ENCODE results near the gene MYH7.
"Not testable (repeated sequence)": the region's sequence is repeated elsewhere in the genome, so short reads cannot be mapped to it uniquely, and the experiment has no call there.

Gene MYH7

DNA sequence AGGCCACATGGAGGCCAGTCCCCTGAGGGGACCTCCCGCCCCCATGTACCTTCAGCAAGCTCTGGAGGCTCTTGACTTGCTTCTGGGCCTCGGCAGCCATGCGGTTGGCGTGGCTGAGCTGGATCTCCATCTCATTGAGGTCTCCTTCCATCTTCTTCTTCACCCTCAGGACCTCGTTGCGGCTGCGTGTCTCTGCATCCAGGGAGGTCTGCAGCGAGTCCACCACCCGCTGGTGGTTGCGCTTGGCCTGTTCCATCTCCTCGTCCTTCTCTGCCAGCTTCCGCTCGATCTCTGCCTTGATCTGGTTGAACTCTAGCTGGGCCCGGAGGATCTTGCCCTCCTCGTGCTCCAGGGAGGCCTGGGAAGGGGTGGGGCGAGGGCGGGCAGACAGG is 49.2 kb downstream of the MYH7 start:
- DNase-seq (ENCODE audit: low read depth in 2 of 2), result not testable (repeated sequence)

DNA sequence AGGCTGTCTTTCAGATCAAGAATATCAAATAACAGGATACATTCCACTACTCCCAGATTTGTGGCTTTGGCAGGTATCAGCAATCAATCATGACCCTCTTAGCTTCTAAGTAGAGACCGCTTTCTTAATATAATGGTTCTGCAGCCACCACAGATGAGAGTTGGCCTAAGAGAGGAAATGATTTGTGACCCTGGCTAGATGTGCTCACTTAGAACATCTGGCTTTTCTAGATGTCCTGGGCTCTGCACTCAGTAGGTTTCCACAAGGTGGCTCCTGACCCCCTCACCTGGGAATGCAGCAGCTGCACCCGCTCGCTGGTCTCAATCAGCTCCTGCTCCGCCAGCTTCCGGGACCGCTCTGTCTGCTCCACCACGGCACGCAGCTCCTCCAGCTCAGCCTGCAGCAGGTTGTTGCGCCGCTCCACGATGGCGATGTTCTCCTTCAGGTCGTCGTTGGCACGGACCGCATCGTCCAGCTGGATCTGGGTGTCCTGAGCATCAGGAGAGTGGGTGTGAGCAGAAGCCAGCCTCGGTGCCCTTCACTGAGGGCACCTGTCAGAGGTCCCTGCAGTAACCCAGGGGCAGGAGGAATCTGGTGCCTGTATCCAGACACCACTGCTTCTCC is 49.7 kb downstream of the MYH7 start:
- no peak for DNase-seq (ENCODE audit: low read depth in 2 of 2)

DNA sequence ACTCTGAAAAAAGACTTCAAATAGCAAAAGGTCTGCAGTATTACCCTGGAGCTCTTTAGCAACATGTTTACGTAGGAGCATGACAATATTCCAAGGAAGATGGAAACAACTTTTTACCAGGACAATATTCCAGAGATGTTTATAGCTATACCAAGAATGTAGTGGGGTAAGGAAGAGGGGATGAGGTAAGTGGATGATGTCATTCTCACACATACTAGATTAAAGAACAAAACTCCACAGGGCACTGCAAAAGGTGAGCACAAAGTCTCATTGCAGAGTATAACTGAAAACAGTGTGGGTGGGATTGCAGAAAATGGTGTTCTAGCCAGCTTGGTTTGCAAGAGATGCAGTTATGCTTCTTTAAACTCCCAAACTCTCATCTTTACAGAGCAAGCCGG is 50.2 kb downstream of the MYH7 start:
- DNase-seq (ENCODE audit: low read depth in 2 of 2), result no peak

DNA sequence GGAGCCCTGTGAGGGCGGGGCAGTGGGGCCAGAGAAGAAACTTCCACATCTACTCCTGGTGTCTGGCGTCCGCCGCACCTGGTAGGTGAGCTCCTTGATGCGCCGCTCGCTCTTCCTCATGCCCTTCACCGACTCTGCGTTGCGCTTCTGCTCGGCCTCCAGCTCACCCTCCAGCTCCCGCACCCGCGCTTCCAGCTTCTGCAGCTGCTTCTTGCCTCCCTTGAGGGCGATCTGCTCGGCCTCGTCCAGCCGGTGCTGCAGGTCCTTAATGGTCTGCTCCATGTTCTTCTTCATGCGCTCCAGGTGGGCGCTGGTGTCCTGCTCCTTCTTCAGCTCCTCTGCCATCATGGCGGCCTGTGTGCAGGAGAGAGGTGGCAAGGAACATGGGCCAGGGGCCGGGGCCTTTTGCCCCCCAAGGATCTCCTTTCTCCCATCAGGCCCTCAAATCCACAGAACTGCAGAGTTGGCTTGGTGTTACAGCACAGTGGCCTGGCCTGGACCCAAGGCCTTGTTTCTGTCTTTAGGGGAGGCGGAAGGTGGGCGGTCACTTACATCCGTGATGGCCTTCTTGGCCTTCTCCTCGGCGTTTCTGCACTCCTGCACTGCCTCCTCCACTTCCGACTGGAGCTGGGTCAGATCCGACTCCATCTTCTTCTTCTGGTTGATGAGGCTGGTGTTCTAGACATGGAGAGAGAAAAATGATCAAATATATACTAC is 50.9 kb downstream of the MYH7 start:
- DNase-seq (ENCODE audit: low read depth in 2 of 2), result no peak

DNA sequence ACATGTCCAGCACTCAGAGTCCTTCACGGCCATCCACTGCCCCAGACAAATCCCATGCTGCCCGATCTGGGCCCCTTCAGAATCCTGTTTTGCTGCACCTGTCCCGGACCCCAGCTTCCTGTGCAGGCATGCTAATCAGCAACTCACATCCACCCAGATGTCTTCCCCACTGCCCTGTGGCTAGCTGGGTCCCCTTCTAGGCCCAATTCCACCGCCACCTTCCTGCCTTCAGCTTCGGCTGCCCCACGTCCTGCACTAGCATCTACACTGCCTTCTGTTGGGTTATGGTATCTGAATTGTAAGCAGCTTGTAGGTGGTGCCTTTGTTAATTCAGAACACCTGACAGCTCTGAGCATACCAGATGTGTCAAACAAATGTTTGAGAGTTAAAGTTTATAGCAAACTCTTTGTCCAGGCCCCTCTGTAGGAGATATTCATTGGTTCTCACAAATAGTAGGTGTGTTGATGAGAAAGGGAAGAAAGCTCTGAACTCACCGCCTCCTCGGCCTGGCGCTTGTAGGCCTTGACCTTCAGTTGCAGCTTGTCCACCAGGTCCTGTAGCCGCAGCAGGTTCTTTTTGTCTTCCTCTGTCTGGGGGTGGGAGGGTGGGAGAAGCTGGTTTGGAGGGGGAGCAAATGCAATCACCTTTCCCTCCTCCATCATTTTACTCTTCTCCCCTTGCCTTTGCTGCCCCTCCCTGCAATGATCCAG is 52.6 kb downstream of the MYH7 start:
- no peak for DNase-seq (ENCODE audit: low read depth in 2 of 2)

DNA sequence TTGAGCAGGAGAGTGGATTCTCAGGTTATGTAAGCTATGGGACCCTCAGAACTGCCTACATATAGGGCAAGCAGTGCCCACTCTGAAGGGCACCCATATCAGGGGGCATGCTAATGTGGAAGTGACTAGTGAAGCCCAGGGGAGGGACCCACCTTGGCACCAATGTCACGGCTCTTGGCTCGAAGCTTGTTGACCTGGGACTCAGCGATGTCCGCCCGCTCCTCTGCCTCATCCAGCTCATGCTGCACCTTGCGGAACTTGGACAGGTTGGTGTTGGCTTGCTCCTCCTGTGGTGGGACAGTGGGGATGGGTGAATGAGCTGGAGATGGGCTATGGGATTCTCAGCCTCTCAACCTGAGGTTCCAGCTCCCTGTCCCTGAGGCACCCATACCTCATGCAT is 53.2 kb downstream of the MYH7 start:
- no peak for DNase-seq (ENCODE audit: low read depth in 2 of 2)

GRCh38 chr14:23381871-23382270 is 53.6 kb downstream of the MYH7 start:
- DNase-seq (ENCODE audit: low read depth in 2 of 2), result no peak

GRCh38 chr14:23380976-23381375 is 54.5 kb downstream of the MYH7 start:
- no peak for DNase-seq (ENCODE audit: low read depth in 2 of 2)

DNA sequence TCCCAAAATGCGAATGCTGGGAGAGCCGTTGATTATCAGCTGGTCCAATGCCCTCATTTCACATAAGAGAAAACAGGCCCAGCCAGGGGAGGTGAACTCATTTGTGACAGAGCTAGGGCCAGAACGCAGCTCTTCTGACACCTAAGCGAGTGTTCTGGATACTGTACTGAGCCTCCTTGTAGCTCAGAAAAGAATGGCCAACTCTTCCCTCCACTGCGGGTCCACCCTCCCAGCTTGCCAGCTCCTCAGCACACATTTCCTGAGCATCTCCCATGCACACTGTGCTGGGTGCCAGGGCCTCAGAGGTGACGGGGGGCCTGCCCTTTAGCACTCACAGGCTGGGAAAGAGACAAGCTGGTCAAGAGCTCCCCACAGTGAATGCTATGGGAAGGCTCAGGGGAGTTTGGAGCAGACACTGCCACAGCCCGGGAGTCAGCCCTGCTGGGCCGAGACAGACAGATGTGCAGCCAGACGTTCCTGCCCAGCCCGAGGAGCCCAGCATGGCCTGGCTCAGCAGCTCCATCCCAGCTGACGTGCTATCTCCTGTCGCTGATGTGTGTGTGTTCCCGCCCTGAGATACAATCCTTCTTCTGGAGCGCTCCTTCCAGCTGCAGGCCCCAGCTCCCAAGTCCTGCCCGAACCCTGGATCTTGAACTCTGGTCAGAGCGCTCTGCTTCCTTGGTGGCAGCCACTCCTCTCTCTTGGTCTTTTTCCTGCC is 55.1 kb downstream of the MYH7 start:
- no peak for DNase-seq (ENCODE audit: low read depth in 2 of 2)

GRCh38 chr14:23379366-23380196 is 55.9 kb downstream of the MYH7 start:
- DNase-seq (ENCODE audit: low read depth in 2 of 2), result peak; percentile 29 to 48

- no peak for DNase-seq (ENCODE audit: low read depth in 2 of 2)
Observed at GRCh38 chr14:23378612-23379220, 56.7 kb downstream of the MYH7 start.

DNA sequence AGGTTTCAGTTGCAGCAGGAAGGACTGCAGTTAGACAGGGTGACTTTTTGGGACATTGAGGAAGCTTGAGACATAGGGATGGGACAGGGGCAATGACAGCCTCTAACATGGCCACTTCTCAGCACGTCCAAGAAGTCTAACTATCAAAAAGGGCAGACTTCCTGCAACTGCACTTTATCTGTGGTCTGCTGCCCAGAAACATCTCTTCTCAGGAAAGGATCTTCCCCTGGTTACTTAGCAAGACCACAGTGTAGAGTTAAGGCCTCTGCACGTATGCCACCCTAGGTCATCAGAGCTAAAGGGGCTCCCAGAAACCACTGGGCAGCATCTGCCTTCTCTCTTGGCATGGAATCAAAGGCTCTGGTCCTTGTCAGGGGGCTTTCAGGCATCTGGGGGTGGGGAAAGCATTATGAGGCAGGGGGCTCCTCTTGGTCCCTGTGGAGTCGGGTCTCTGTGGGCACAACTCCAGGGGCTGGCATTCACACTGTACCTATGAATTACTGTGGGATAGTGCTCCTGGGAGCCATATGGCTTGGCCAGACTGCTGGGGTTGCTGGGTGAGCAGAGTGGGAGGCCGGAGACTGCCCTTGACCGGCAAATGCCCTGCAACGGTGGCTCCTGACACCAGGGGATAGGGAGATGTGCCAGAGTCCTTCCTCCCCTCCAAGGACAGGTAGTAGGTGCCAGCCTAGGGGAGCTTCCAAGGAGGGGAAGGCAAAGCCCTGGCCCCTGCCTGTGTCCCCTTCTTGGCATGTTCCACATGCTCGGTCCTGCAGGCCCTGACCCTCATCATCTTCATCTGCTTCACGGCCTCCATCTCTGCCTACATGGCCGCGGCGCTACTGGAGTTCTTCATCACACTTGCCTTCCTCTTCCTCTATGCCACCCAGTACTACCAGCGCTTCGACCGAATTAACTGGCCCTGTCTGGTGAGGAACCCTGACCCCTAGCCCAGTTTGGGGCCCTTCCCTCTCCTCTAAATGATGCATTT is 57.6 kb downstream of the MYH7 start:
- no peak for DNase-seq (ENCODE audit: low read depth in 2 of 2)

- no peak for DNase-seq (ENCODE audit: low read depth in 2 of 2)
Observed at GRCh38 chr14:23377198-23377550, 58.3 kb downstream of the MYH7 start.

DNA sequence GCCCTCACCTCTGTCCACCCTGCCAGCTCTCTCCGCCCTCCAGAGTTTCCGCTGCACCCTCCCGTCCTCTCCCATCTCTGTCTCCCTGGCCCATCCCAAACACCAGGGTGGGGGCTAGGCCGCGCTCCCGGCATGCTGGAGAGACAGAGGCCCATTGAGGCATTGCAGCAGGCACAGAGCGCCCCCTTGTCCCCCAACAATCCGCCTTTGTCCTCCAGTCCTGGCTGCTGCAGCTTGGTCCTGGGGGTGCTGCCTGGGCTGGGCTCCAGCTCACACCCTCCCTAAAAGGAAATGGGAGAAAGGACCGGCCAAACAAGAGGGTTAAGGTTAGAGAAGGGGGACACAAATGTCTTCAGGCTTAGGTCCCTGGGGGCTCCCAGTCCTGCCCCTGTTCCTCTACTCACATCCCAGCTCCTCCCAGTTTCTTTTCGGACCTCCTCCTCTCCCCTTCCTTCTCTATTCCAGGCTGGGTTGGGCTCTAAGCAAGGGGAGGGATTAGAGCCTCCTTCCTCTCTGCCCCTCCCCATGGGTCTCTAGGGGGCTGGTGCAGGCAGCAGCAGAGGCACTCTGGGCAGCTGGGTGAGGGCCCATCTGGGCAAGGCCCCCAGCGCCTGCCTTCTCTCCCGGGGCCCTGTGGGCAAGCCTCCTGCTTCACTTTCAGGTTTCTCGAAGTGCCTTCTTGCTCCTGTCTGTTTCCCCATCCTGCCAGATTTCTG is 58.8 kb downstream of the MYH7 start, which contains the start of gene CMTM5:
Gene CMTM5, plus strand, starts transcription at position 565 of the 716 bp plus-strand sequence. CDS start 206 bp downstream, outside the sequence.
- no peak for DNase-seq (ENCODE audit: low read depth in 2 of 2)

DNA sequence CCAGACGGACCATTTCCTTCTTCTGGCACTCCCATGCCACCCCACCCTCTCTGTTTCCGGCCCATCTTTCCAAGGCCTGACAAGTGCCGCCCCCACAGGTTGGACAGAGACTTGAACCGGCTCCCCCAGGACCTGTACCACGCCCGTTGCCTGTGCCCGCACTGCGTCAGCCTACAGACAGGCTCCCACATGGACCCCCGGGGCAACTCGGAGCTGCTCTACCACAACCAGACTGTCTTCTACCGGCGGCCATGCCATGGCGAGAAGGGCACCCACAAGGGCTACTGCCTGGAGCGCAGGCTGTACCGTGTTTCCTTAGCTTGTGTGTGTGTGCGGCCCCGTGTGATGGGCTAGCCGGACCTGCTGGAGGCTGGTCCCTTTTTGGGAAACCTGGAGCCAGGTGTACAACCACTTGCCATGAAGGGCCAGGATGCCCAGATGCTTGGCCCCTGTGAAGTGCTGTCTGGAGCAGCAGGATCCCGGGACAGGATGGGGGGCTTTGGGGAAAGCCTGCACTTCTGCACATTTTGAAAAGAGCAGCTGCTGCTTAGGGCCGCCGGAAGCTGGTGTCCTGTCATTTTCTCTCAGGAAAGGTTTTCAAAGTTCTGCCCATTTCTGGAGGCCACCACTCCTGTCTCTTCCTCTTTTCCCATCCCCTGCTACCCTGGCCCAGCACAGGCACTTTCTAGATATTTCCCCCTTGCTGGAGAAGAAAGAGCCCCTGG is 59.8 kb downstream of the MYH7 start:
- DNase-seq (ENCODE audit: low read depth in 2 of 2), result no peak

GRCh38 chr14:23373041-23373440 is 62.4 kb downstream of the MYH7 start:
- no peak for DNase-seq (ENCODE audit: low read depth in 2 of 2)

DNA sequence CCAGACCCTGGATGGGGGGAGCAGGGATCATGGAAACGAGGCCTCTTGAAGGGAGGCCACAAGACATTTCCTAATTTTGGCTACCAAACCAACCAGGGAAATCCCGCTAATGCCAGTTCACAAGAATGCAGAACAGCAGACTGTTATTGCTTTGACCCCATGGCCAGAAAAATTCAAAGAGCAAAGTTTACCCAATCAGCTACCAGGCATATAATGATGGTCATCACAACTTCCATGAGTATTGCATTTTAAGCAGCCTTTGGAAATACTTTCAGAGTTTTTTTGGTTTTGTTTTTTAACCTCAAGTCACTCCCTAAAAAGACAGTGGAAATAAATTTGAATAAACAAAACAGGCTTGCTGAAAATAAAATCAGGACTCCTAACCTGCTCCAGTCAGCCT is 63.0 kb downstream of the MYH7 start, which contains the start of gene IL25:
Gene IL25, plus strand, starts transcription at position 301 of the 400 bp plus-strand sequence.
- no peak for DNase-seq (ENCODE audit: low read depth in 2 of 2)

DNA sequence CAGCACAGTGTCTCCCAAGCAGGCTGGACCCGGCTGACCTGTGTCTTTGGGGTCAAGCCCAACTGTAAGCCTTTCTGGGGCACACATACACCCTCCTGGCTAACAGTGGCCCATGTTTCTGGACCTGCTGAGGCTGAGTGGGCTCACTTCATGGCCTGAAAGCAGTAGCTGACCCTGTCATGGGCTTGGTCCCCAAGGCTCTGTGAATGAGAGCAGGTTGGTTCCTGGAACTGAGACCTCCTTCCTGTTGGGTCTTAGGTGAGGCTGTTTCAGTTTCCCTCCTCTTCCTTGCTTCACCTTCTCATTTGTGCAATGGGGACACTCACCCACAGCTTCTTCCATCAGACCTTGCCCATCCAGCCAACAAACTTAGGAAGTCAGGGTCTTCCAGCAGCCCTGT is 63.6 kb downstream of the MYH7 start:
- no peak for DNase-seq (ENCODE audit: low read depth in 2 of 2)
